Caco-2 (cell line): Measurements from ENCODE around the gene PCK1. TPM values are rescaled to one million over a fixed set of nuclear protein-coding genes. Genes with fewer than 3 reads are reported as not detected.

Experiments
- BruUV-seq: library from RNA; stranded (reverse); fragments of 400-500 nt; replicated peaks from 2 replicates; lab custom pipeline; 2021; lab: Mats Ljungman, UMichigan
- CTCF ChIA-PET: fragments of 300-600 bp; sonication (Branson Sonifier 250); formaldehyde crosslinking; loops from one replicate; lab custom pipeline; 2022; ENCODE audit warnings: antibody characterized with exemption; lab: Charles Lee
- POLR2A ChIA-PET: fragments of 300-600 bp; sonication (Branson Sonifier 250); formaldehyde crosslinking; loops from one replicate; lab custom pipeline; 2022; ENCODE audit warnings: antibody characterized with exemption; lab: Charles Lee
- DNase-seq, 2 experiments: peaks; one replicate each; pipeline versions ENCODE4 v3.0.0 to v3.0.0-alpha.2; 2020 to 2022
- H3K27me3 ChIP-seq: replicated peaks from 2 replicates; pipeline ENCODE4 v1.6.0; 2011; ENCODE audit warnings: low read length; ENCODE audit not compliant: control insufficient read depth, insufficient read depth
- H3K36me3 ChIP-seq: 2 replicates; pipeline ENCODE4 v1.5.1; 2011; ENCODE audit warnings: low read length; ENCODE audit not compliant: control insufficient read depth, insufficient read depth
- H3K4me1 ChIP-seq: fragments of 250-450 bp; sonication (Bioruptor Pico); 2 replicates; pipeline ENCODE4 v1.5.1; 2020; ENCODE audit warnings: mild to moderate bottlenecking
- H3K4me3 ChIP-seq: 2 replicates; pipeline ENCODE4 v1.5.1; 2011; ENCODE audit warnings: low read depth, mild to moderate bottlenecking, control low read depth, low read length
- H3K9me3 ChIP-seq: fragments of 250-450 bp; sonication (Bioruptor Pico); 2 replicates; pipeline ENCODE4 v1.5.1; 2020; ENCODE audit warnings: mild to moderate bottlenecking, moderate library complexity
- H3K27ac Mint-ChIP-seq: one replicate; pipeline ENCODE4 v1.8.0; 2022; ENCODE audit warnings: mixed read lengths; ENCODE audit not compliant: unreplicated experiment
- H3K27me3 Mint-ChIP-seq: one replicate; pipeline ENCODE4 v1.8.0; 2022; ENCODE audit warnings: mixed read lengths; ENCODE audit not compliant: insufficient read depth, unreplicated experiment
- H3K36me3 Mint-ChIP-seq: one replicate; pipeline ENCODE4 v1.8.0; 2022; ENCODE audit warnings: mild to moderate bottlenecking, mixed read lengths; ENCODE audit not compliant: insufficient read depth, unreplicated experiment
- H3K4me1 Mint-ChIP-seq: one replicate; pipeline ENCODE4 v1.8.0; 2022; ENCODE audit warnings: low read depth, mixed read lengths; ENCODE audit not compliant: unreplicated experiment
- H3K4me3 Mint-ChIP-seq: one replicate; pipeline ENCODE4 v1.8.0; 2022; ENCODE audit warnings: mild to moderate bottlenecking, moderate library complexity, mixed read lengths; ENCODE audit not compliant: unreplicated experiment
- H3K9me3 Mint-ChIP-seq: one replicate; pipeline ENCODE4 v1.8.0; 2022; ENCODE audit warnings: mixed read lengths; ENCODE audit not compliant: unreplicated experiment
- intact Hi-C: fragments of 100-400 bp; cut with micrococcal nuclease; formaldehyde crosslinking; loops from one replicate; pipeline ENCODE4 v1.10.0; 2022; ENCODE audit not compliant: unreplicated experiment
- total RNA-seq: library from RNA; stranded (reverse); gene quantifications from 2 replicates; pipeline ENCODE4 v1.2.3, GENCODE V29; 2022
- TF ChIP-seq, protein P1 (sequence below), 2 experiments: fragments of 200-600 bp in 1 of 2; IDR thresholded peaks; 1 replicate in 1 of 2; 2 replicates in 1 of 2; pipeline versions ENCODE4 v1.5.1 to v1.8.0; 2011 to 2022; ENCODE audit warnings: antibody characterized with exemption in 1 of 2, control low read depth in 1 of 2, inconsistent platforms in 1 of 2, low read depth in 1 of 2, low read length in 1 of 2, mild to moderate bottlenecking in 1 of 2, moderate library complexity in 1 of 2; ENCODE audit not compliant: insufficient read depth in 1 of 2, severe bottlenecking in 1 of 2, unreplicated experiment in 1 of 2

PCK1 gene
- total RNA-seq, 1 experiment from 2014 or later: not detected

DNA sequence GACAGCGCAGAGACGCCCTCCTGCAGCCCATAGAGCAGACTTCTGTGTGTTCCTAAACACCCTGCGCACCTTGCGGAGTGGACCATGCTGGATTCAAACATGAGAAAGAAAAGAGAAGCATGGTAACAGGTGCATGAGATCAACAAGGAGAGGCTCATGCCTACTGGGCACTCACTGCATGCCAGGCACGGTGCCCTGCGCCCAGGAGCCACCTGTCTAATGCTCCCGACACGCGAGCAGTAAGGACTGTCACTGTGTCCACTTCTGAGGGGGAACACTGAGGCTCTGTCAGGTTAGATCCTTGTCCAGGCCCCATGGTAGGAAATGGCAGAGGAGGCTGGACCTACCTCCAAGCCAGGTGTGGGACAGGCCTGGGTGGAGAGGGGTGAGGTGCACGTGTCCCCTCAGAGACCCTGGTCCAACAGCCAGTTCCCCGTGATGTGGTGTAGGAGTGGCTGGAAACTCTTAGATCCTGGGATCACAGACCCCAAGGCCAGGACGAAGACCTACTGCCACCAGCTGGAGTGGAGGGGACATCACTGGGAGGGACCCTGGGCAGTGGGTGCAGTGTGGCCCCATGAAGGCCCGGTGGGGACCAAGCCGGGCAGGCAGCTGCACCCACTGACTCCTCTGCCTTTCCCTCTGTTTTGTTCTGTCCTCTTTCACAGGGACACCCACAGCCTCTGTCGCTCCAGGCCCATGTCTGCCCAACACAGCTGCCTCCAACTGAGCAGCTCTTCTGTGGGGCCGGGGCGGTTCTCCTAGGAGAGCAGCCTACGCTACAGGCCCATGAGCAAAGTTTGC lies 29.8 kb downstream of the PCK1 start:
- no peak overlapping the region for H3K4me3 ChIP-seq
- Mint-ChIP-seq H3K27me3 (peaks cover 3% of the 10 kb centered on the region), H3K4me1 (no peaks in the 10 kb centered on the region), H3K9me3 (no peaks in the 10 kb centered on the region), H3K4me3 (no peak overlapping the region), H3K36me3 (no peaks in the 10 kb centered on the region), H3K27ac (no peak overlapping the region)
- no peak for DNase-seq
- ChIA-PET POLR2A (no interaction called here), CTCF (interaction anchor here (1.4 to 1.5 kb wide), 2 partner anchors 78 to 92 kb away, joined by 4 read pairs; no protein-coding TSS in a partner anchor)
- peaks cover 9% of the 10 kb centered on the region for H3K9me3 ChIP-seq
- BruUV-seq: no TSS peak
- TF ChIP-seq, protein P1, sequence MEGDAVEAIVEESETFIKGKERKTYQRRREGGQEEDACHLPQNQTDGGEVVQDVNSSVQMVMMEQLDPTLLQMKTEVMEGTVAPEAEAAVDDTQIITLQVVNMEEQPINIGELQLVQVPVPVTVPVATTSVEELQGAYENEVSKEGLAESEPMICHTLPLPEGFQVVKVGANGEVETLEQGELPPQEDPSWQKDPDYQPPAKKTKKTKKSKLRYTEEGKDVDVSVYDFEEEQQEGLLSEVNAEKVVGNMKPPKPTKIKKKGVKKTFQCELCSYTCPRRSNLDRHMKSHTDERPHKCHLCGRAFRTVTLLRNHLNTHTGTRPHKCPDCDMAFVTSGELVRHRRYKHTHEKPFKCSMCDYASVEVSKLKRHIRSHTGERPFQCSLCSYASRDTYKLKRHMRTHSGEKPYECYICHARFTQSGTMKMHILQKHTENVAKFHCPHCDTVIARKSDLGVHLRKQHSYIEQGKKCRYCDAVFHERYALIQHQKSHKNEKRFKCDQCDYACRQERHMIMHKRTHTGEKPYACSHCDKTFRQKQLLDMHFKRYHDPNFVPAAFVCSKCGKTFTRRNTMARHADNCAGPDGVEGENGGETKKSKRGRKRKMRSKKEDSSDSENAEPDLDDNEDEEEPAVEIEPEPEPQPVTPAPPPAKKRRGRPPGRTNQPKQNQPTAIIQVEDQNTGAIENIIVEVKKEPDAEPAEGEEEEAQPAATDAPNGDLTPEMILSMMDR (IDR thresholded peaks at IDR 0.05; ENCODE audit: insufficient read depth in 1 of 2, low read depth in 1 of 2, low read length in 1 of 2, severe bottlenecking in 1 of 2, unreplicated experiment in 1 of 2): no peak
- intact Hi-C loops: loop anchor here (10.0 kb wide), 1 partner anchor 206 kb away; no protein-coding TSS in a partner anchor
- H3K4me1 ChIP-seq: peaks cover 4% of the 10 kb centered on the region; the same call in 1 of the 2 replicates
- no peaks in the 10 kb centered on the region for H3K27me3 ChIP-seq
- no peaks in the 10 kb centered on the region for H3K36me3 ChIP-seq

DNA sequence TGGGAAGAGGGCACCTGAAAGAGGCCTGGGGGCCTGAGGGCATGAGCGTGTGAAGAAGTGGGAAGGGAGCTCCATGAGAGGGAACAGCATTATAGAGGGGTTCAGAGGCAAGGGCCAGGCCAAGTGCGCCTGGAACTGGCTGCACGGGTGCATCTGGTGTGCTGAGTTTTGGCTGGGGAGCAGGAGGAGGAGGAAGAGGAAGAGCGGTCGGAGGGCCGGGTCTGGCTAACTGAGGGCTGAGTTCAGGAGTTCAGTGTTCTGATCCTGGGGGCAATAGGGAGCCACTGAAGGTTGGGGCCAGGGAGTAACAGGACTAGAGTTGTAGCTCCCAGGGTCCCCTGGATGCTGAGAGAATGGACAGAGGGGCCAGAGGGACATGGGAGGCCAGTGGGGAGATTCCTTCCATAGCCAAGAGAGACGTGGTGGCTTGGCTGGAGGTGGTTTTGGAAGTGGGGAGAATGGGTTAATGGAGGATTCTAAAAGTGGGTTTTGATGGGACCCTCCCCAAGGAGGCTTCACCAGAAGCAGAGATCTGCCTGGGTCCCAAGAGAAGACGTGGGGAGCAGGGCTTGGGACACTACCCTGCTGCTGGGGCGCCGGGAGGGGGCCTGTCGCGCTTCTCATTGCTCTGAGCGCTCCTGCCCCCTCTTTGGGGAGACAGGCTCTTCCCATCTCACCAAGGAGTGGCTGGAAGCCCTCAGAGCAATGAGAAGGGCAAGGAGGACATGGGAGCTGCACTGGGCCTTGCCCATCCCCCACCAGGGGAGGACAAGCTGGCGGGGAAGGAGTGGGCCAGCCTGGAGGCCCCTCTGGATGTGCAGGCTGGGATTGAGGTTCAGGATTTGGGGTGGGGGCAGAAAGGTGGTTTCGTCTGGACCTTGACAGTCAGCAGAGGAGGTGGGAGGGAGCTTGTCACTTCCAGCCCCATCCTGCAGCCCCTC lies 30.6 kb downstream of the PCK1 start:
- intact Hi-C loops: loop anchor here (10.0 kb wide), 1 partner anchor 207 kb away; no protein-coding TSS in a partner anchor
- POLR2A ChIA-PET: no interaction called here
- Mint-ChIP-seq H3K4me3 (no peak overlapping the region), H3K27me3 (peaks cover 3% of the 10 kb centered on the region), H3K4me1 (no peaks in the 10 kb centered on the region), H3K36me3 (no peaks in the 10 kb centered on the region), H3K27ac (no peak overlapping the region), H3K9me3 (no peaks in the 10 kb centered on the region)
- H3K4me3 ChIP-seq: no peak overlapping the region
- no TSS peak for BruUV-seq
- DNase-seq: no peak
- no peaks in the 10 kb centered on the region for H3K36me3 ChIP-seq
- H3K9me3 ChIP-seq: peaks cover 9% of the 10 kb centered on the region
- H3K27me3 ChIP-seq: no peaks in the 10 kb centered on the region
- peaks cover 5% of the 10 kb centered on the region for H3K4me1 ChIP-seq
- CTCF ChIA-PET: interaction anchor here (0.7 to 1.4 kb wide), 4 partner anchors 19 to 619 kb away, joined by 3 to 5 read pairs (median 4); no protein-coding TSS in a partner anchor
- TF ChIP-seq, protein P1 (IDR thresholded peaks at IDR 0.05; ENCODE audit: insufficient read depth in 1 of 2, low read depth in 1 of 2, low read length in 1 of 2, severe bottlenecking in 1 of 2, unreplicated experiment in 1 of 2): no peak
